Measurements from ENCODE around the gene ARHGAP35.

GRCh38 chr19:46907880-46908279 is 47.1 kb downstream of the ARHGAP35 start:
- TF ChIP-seq SP1 (IDR thresholded peaks at IDR 0.05) = no peak
- TF ChIP-seq HDGF (IDR thresholded peaks at IDR 0.05; ENCODE audit: borderline replicate concordance) = no peak
- no peak for TF ChIP-seq FOXK2 (IDR thresholded peaks at IDR 0.05)
- no peak for TF ChIP-seq CTBP1 (IDR thresholded peaks at IDR 0.05; ENCODE audit: borderline replicate concordance)
- TF ChIP-seq FOXA1 (IDR thresholded peaks at IDR 0.05) = no peak
- no peak for TF ChIP-seq ZNF384 (IDR thresholded peaks at IDR 0.05)
